GM19452 (cell line): ENCODE results near the gene JARID2.

Experiments
- ATAC-seq: cut with Tn5 transposase; IDR thresholded peaks from one replicate; pipeline ENCODE4 v1.9.1; 2021; ENCODE audit not compliant: unreplicated experiment

The JARID2 gene

GRCh38 chr6:15434263-15434662 lies 188.4 kb downstream of the JARID2 start:
- ATAC-seq: no peak

- no peak for ATAC-seq
Measured at GRCh38 chr6:15434823-15435380, 189.0 kb downstream of the JARID2 start.

GRCh38 chr6:15435468-15435867 lies 189.6 kb downstream of the JARID2 start:
- no peak for ATAC-seq

GRCh38 chr6:15436451-15436850 lies 190.6 kb downstream of the JARID2 start:
- ATAC-seq: no peak

DNA sequence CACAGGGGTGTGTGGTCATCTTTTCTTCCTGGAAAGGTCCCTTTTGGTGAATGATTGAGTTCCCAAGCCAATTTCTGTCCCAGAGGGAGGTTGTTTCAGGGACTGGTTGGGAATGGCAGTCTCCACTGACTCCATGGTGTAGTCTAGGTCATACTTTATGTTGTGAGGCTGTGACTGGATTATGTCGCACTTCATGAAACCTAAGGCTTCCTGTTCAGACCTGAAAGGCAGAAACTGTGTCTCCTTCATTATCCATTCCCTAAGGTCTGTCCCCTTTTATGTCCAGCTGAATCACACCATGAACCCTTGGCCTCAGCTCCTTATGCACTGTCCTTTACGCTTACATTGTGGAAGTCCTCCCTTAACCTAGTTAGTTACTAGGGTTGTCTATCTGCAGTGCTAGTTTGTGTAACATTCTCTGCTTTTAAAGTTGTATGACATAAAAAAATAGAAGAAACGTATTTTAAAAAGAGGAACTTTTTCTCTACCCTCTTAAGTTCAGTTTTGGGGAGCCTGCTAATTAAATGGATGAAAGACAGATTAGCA lies 191.3 kb downstream of the JARID2 start:
- no peak for ATAC-seq

- ATAC-seq: no peak
Measured at GRCh38 chr6:15439410-15440025, 193.6 kb downstream of the JARID2 start.

GRCh38 chr6:15440040-15440439 lies 194.2 kb downstream of the JARID2 start:
- no peak for ATAC-seq

DNA sequence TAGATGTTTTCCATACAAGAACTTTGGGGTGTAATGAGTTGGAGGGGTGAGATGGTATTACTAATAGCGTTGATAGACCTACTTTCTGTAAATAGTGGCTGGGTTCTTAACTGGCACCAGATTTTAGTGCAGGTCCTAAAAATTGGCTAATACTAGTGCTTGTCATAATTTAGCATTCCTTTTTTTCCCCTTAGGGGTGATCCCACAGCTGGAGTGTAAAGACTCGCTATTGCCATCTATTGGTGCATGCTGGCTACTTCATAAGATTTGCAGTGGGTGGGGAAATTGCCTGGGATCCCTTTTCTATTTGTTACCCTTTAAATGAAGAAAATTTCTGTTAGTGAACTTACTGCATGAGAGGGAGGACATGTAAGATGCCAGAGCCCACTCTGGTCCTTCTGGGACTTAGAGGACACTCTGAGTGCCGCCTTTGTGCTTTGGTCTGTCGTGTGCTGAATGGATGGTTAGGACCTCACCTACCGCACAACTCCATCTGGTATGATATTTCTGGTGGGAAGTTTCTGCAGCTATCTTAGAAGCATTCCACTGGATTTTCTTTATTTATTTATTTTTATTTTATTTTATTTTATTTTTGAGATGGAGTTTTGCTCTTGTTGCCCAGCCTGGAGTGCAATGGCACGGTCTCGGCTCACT lies 195.5 kb downstream of the JARID2 start:
- no peak for ATAC-seq

GRCh38 chr6:15441981-15442380 lies 196.1 kb downstream of the JARID2 start:
- no peak for ATAC-seq

GRCh38 chr6:15442467-15442866 lies 196.6 kb downstream of the JARID2 start:
- ATAC-seq: no peak

GRCh38 chr6:15443119-15443830 lies 197.4 kb downstream of the JARID2 start:
- ATAC-seq: no peak

GRCh38 chr6:15444081-15444731 lies 198.3 kb downstream of the JARID2 start:
- ATAC-seq: no peak

- ATAC-seq: no peak
Measured at GRCh38 chr6:15444881-15445280, 199.0 kb downstream of the JARID2 start.

DNA sequence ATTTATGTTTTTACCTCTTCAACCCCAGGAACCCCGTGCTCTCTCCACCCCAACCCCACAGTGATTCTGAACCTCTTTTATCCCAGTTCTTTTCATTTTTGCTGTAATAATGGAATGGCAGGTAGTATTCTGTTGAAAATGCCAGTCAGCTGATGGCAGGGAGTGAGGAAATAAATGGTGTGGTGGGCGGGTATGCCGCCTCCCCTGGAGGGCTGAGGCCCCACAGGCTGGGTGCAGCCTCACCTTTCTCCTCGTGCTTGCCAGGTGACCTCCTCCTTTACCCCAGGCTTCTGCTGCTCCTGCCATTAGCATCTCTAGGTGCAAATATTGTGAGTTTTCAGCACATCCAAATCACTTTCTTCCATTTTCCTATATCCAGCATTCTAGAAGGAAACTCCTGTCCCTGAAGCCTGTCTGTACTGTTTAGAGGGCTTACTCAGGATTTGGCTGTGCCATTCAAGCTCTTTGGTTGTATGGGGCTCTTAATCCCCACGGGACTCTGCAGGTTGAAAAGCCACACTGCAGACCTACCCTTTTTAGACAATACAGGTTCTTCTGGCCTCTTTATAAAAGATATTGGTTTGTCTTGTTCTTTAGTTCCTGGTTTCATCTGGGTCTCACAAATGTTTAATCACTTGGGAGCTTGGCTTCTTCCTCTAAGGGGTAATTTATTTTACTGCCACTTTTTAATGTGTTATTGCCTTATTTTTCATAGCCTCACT lies 201.8 kb downstream of the JARID2 start:
- ATAC-seq: no peak

GRCh38 chr6:15449011-15449410 lies 203.1 kb downstream of the JARID2 start:
- ATAC-seq: no peak

GRCh38 chr6:15451738-15452137 lies 205.9 kb downstream of the JARID2 start:
- ATAC-seq: no peak

- no peak for ATAC-seq
Measured at GRCh38 chr6:15452182-15452941, 206.5 kb downstream of the JARID2 start.

GRCh38 chr6:15453186-15453585 lies 207.3 kb downstream of the JARID2 start:
- ATAC-seq: no peak

GRCh38 chr6:15453622-15454021 lies 207.8 kb downstream of the JARID2 start:
- ATAC-seq: no peak

- ATAC-seq: no peak
Measured at GRCh38 chr6:15456422-15456821, 210.6 kb downstream of the JARID2 start.
